ENCODE results near the gene ATP1B2.
A peak's percentile ranks its signal among the peaks of the same experiment; 100 is the strongest.
"Not testable (repeated sequence)": the region's sequence is repeated elsewhere in the genome, so short reads cannot be mapped to it uniquely, and the experiment has no call there.

Gene ATP1B2

DNA sequence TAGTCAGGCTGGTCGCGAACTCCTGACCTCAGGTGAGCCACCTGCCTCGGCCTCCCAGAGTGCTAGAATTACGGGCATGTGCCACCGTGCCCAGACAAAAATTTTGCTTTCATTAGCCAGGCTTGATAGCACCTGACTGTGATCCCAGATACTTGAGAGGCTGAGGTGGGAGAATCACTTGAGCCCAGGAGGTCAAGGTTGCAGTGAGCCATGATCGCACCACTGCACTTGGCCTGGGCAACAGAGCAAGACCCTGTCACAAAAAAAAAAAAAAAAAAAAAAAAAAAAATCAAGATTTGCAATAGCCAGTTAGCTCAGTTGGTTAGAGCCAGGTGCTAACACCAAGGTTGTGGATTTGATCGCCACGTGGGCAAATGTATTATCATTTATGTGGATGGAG lies 29.9 kb upstream of the ATP1B2 start:
- Histone ChIP-seq H3K4me2 (no peak overlapping the region), H3K9me3 (no peaks in the 10 kb centered on the region), H3K27ac (no peak overlapping the region), H3K9ac (no peak overlapping the region), H3K4me1 (no peaks in the 10 kb centered on the region), H3K4me3 (no peak overlapping the region), H4K20me1 (no peaks in the 10 kb centered on the region), H3K27me3 (no peaks in the 10 kb centered on the region), H3K36me3 (0 out of 2 replicates have a peak, but pooled peaks cover 6% of the 10 kb centered on the region)
- no peak for TF ChIP-seq Cebpa-rat (IDR thresholded peaks at IDR 0.05)

DNA sequence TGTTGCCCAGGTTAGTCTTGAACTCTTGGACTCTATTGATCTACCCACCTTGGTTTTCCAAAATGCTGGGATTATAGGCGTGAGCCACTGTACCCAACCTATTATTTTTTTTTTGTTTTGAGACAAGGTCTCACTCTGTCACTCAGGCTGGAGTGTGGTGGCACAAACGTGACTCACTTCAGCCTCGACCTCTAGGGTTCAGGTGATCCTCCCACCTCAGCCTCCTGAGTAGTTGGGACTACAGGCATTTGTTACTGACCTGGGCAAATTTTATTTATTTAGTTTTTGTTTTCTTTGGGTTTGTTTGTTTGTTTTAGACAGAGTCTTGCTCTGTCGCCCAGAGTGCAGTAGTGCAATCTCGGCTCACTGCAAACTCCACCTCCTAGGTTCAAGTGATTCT lies 27.1 kb upstream of the ATP1B2 start:
- TF ChIP-seq Cebpa-rat (IDR thresholded peaks at IDR 0.05) = no peak
- peaks cover 12% of the 10 kb centered on the region; the same call in 1 of the 2 replicates for H3K36me3 ChIP-seq
- no peaks in the 10 kb centered on the region for H3K27me3 ChIP-seq
- peaks cover 8% of the 10 kb centered on the region; the same call in 1 of the 2 replicates for H4K20me1 ChIP-seq
- peaks cover 15% of the 10 kb centered on the region for H3K4me1 ChIP-seq
- no peak overlapping the region for H3K4me2 ChIP-seq
- H3K9me3 ChIP-seq = no peaks in the 10 kb centered on the region
- H3K9ac ChIP-seq = no peak overlapping the region
- no peak overlapping the region for H3K4me3 ChIP-seq
- H3K27ac ChIP-seq = no peak overlapping the region

DNA sequence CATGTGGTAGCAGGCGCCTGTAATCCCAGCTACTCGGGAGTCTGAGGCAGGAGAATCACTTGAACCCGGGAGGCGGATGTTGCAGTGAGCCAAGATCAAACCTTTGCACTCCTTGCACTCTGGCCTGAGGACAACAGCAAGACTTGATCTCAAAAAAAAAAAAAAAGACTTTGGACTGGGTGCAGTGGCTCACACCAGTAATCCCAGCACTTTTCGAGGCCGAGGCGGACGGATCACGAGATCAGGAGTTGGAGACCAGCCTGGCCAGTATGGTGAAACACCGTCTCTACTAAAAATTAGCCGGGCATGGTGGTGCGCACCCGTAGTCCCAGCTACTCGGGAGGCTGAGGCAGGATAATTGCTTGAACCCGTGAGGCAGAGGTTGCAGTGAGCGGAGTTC lies 25.0 kb upstream of the ATP1B2 start:
- H3K36me3 ChIP-seq = peaks cover 12% of the 10 kb centered on the region; the same call in 1 of the 2 replicates
- H3K9me3 ChIP-seq, H3K4me3 ChIP-seq, H4K20me1 ChIP-seq, H3K4me2 ChIP-seq, H3K9ac ChIP-seq, H3K27me3 ChIP-seq, H3K27ac ChIP-seq: not testable (repeated sequence)
- peaks cover 15% of the 10 kb centered on the region for H3K4me1 ChIP-seq

DNA sequence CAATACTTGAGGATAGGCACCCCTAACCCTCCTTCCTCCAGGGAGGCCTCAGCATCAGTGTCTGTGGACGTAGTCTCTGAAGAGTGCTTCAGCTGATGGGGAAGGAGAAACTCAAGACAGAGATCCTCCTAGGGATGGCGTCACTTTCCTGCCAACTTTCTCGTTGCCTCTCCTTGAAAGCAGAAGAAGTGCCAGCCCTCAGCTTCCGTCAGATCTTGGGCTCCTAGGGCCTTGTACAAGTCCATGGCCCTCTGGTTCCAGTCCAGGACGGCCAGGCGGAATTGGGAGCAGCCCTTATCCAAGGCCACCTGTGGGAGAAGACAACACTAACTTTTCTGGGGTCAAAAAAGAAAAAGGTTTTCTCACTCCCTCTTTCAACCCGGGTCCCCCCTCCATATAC lies 24.4 kb upstream of the ATP1B2 start:
- H3K36me3 ChIP-seq = peaks cover 12% of the 10 kb centered on the region; the same call in 1 of the 2 replicates
- H3K9ac ChIP-seq = no peak overlapping the region
- H3K27ac ChIP-seq = no peak overlapping the region
- H3K4me1 ChIP-seq = peaks cover 15% of the 10 kb centered on the region
- H3K4me2 ChIP-seq = peak overlapping the region; percentile 92
- no peaks in the 10 kb centered on the region for H3K9me3 ChIP-seq
- H3K4me3 ChIP-seq = peak overlapping the region; percentile 85; the same call in 1 of the 2 replicates
- no peak for TF ChIP-seq Cebpa-rat (IDR thresholded peaks at IDR 0.05)
- peaks cover 8% of the 10 kb centered on the region; the same call in 1 of the 2 replicates for H4K20me1 ChIP-seq
- no peaks in the 10 kb centered on the region for H3K27me3 ChIP-seq

DNA sequence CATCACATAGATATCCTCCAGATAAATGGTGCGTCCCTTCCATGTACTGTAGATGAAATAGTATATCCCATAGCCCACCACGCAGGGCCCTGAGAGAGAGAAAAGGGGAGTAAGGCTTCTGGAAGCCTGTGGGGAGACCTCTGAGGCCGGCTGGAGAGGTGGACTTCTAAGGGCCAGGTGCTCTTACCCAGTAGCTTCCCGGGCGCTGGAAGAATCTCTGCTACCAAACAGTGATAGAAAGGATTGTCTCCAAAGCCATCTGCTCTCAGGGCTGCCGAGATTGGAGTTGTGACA lies 23.8 kb upstream of the ATP1B2 start:
- Histone ChIP-seq H3K4me2 (peak overlapping the region; percentile 92), H3K9me3 (no peaks in the 10 kb centered on the region), H3K27me3 (no peaks in the 10 kb centered on the region), H4K20me1 (peaks cover 8% of the 10 kb centered on the region; the same call in 1 of the 2 replicates), H3K36me3 (peaks cover 12% of the 10 kb centered on the region; the same call in 1 of the 2 replicates), H3K9ac (peak overlapping the region; percentile 92), H3K4me1 (peaks cover 15% of the 10 kb centered on the region), H3K4me3 (peak overlapping the region; percentile 85), H3K27ac (peak overlapping the region; percentile 86)
- no peak for TF ChIP-seq Cebpa-rat (IDR thresholded peaks at IDR 0.05)

DNA sequence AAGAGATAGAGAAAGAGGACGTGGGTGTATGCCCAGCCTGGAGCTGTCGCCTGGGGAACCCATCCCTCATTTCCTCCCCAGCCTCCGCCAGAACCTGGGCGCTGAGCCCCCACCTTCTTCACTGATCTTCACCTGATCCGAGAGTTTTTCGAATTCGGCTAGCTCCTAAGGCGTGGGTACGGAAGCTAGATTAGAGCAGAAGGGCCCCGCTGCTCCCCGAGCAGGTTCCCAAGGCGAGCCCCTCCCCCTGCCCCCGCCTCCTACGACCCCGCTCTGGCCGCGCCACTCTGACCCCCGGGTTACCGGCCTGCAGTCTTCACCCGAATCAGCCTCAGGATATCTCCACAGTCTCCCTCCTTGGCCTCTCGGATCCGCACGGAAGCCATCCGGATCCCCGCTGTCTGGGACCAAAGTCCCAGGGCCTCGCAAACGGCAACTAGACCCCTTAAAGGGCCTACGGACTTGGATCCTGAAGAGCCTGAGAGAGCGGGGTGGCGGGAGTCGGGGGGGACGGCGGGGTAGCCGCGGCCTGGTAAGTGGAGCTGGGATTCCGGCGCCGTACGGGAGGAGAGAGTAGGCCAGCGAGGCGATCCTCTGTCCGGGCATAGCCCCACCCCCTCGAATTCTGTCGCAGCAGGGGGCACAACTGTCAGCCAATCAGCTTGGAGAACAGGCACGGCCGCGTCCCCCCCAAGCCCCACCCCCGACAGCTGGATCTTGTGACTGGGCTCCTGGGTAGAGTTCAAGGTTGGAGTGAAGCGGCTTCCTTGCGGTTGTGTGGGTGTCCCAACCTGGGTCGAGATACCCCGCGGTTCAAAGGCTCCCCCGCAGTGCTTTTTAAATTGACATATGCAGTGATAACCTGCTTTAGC lies 23.2 kb upstream of the ATP1B2 start, which contains the start of gene SAT2:
TSS of gene SAT2 (minus strand) at position 572 of the 872 bp plus-strand sequence. CDS start at position 386, 186 bp downstream.
- Histone ChIP-seq H3K4me2 (peak within 1 kb of the TSS; percentile 92), H3K4me1 (peaks cover 15% of the 10 kb centered on the region), H3K27me3 (no peaks in the 10 kb centered on the region), H3K9me3 (no peaks in the 10 kb centered on the region), H3K36me3 (peaks cover 12% of the 10 kb centered on the region; the same call in 1 of the 2 replicates), H4K20me1 (peaks cover 8% of the 10 kb centered on the region; the same call in 1 of the 2 replicates), H3K9ac (peak within 1 kb of the TSS; percentile 92), H3K4me3 (peak within 1 kb of the TSS; percentile 85), H3K27ac (peak within 1 kb of the TSS; percentile 86)
- TF ChIP-seq Cebpa-rat (IDR thresholded peaks at IDR 0.05) = no peak

DNA sequence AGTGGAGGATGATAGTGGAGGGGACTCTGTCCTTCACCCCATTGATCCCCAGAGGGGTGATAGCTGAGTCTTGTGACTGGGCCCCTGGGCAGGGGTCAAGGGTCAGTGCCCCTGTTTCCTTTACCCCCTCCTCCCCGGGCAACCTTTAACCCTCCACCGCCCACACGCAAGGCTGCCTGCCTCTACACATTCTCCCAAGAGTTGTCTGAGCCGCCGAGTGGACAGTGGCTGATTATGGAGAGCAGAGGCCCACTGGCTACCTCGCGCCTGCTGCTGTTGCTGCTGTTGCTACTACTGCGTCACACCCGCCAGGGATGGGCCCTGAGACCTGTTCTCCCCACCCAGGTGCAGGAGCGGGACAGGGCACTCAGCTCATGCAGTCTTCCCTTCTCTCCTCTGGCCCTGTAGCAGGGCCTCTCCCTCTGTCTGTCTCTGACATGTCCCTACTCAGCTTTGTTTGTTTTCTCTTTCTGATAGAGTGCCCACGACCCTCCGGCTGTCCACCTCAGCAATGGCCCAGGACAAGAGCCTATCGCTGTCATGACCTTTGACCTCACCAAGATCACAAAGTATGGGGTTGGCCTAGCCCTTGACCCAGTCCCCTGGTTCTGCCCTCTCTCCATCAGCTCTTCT lies 20.7 kb upstream of the ATP1B2 start, which contains the start of gene SHBG:
TSS of gene SHBG (plus strand) at position 197 of the 633 bp plus-strand sequence. CDS start at position 235, 38 bp downstream.
- Histone ChIP-seq H3K4me2 (no peak within 1 kb of the TSS), H3K9ac (0 out of 2 replicates have a peak within 1 kb of the TSS, but pooled peaks have one; percentile 6), H3K4me3 (no peak within 1 kb of the TSS), H3K9me3 (no peaks in the 10 kb centered on the region), H4K20me1 (peaks cover 8% of the 10 kb centered on the region; the same call in 1 of the 2 replicates), H3K27ac (no peak within 1 kb of the TSS), H3K4me1 (peaks cover 15% of the 10 kb centered on the region), H3K27me3 (no peaks in the 10 kb centered on the region), H3K36me3 (peaks cover 12% of the 10 kb centered on the region; the same call in 1 of the 2 replicates)
- TF ChIP-seq Cebpa-rat (IDR thresholded peaks at IDR 0.05) = no peak

DNA sequence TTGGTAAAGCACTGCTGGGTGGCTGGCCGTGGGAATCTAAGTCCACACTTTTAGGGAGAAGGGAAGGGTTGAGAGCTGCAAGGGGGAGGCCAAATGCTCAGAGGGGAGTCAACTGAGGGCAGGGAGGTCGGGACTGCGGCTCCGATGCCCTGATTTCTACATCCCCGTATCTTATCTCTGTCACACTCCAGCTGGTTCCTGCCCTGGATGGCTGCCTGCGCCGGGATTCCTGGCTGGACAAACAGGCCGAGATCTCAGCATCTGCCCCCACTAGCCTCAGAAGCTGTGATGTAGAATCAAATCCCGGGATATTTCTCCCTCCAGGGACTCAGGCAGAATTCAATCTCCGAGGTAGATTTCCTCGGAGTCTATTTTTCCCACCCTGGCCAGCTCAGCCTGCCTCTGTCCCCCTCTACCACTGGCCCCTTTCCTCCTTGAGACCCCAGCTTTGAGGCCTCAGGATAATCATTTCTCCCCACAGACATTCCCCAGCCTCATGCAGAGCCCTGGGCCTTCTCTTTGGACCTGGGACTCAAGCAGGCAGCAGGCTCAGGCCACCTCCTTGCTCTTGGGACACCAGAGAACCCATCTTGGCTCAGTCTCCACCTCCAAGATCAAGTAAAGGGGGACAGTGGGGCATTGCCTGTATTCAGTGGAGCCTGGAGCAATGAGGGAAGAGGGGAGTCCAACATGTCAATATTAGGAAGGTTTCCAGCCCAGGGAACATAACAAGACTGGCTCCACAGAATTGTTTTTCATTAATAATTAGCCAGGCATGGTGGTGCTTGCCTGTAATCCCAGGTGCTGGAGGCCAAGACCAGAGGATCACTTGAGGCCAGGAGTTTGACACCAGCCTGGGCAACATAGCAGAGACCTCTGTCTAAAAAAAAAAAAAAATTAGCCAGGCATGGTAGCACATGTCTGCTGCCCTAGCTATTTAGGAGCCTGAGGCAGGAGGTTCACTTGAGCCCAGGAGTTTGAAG lies 19.0 kb upstream of the ATP1B2 start:
- Histone ChIP-seq H3K36me3 (no peaks in the 10 kb centered on the region), H3K27ac (no peak overlapping the region), H4K20me1 (peaks cover 3% of the 10 kb centered on the region; the same call in 1 of the 2 replicates), H3K9me3 (no peaks in the 10 kb centered on the region), H3K4me2 (no peak overlapping the region), H3K9ac (peak overlapping the region; percentile 29; the same call in 1 of the 2 replicates), H3K4me1 (peaks cover 10% of the 10 kb centered on the region), H3K4me3 (no peak overlapping the region), H3K27me3 (no peaks in the 10 kb centered on the region)
- TF ChIP-seq Cebpa-rat (IDR thresholded peaks at IDR 0.05) = no peak

DNA sequence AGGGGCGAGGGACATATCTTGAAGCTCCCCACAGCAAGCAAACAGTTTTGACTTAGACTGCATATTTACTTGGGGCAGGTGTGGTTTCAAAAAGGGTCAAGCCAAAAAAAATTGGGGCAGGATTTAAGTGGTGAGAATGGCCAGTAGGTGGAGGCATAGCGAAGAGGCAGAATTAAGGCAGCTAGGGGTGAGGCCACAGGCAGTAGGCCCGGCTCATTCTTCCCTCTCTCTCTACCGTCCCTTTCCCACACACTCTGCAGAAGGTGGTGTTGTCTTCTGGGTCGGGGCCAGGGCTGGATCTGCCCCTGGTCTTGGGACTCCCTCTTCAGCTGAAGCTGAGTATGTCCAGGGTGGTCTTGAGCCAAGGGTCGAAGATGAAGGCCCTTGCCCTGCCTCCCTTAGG lies 18.2 kb upstream of the ATP1B2 start:
- H3K9me3 ChIP-seq = no peaks in the 10 kb centered on the region
- H3K27ac ChIP-seq = no peak overlapping the region
- no peak overlapping the region; the same call in 1 of the 2 replicates for H3K9ac ChIP-seq
- no peaks in the 10 kb centered on the region for H3K36me3 ChIP-seq
- TF ChIP-seq Cebpa-rat (IDR thresholded peaks at IDR 0.05) = no peak
- no peak overlapping the region for H3K4me3 ChIP-seq
- H3K4me2 ChIP-seq = no peak overlapping the region
- peaks cover 6% of the 10 kb centered on the region for H3K4me1 ChIP-seq
- H4K20me1 ChIP-seq = no peaks in the 10 kb centered on the region
- no peaks in the 10 kb centered on the region for H3K27me3 ChIP-seq

Data from BLaER1 (cell line).